Transverse colon (tissue), 4 donors: Measurements from ENCODE around the gene LGI4. TPM values are rescaled to one million over a fixed set of nuclear protein-coding genes. Genes with fewer than 3 reads are reported as not detected.
A peak's percentile ranks its signal among the peaks of the same experiment; 100 is the strongest.

ENCODE experiments used
- DNase-seq: peaks from one replicate; pipeline ENCODE4 v3.0.0-alpha.2; 2019
- H3K27ac ChIP-seq, 4 donors: fragments of 200-600 bp; sonication (generic); 2 replicates each; pipeline ENCODE4 v1.5.1; 2016 to 2018; ENCODE audit warnings: inconsistent platforms in 4 of 4
- H3K27me3 ChIP-seq: fragments of 200-600 bp; sonication (generic); 2 replicates; pipeline ENCODE4 v1.5.1; 2017; ENCODE audit warnings: inconsistent platforms
- H3K36me3 ChIP-seq, 4 donors: fragments of 200-600 bp; sonication (generic); 2 replicates each; pipeline ENCODE4 v1.5.1; 2017 to 2019; ENCODE audit warnings: inconsistent platforms in 4 of 4
- H3K4me1 ChIP-seq, 4 donors: fragments of 200-600 bp; sonication (generic); 2 replicates each; pipeline ENCODE4 v1.5.1; 2017 to 2020; ENCODE audit warnings: inconsistent platforms in 4 of 4
- H3K4me3 ChIP-seq, 4 donors: fragments of 200-600 bp; sonication (generic); 1 replicate in 1 of 4; 2 replicates in 3 of 4; pipeline versions ENCODE4 v1.5.1 to v1.6.1; 2017 to 2019; ENCODE audit warnings: inconsistent platforms in 4 of 4
- H3K9me3 ChIP-seq, 2 donors: fragments of 200-600 bp; sonication (generic); 2 replicates each; pipeline ENCODE4 v1.5.1; 2017 to 2019; ENCODE audit warnings: inconsistent platforms in 2 of 2
- CTCF ChIP-seq, 5 experiments: fragments of 200-600 bp in 3 of 5; fragments of 450-650 bp in 2 of 5; sonication (generic) in 3 of 5; IDR thresholded peaks; 1 replicate in 2 of 5; 2 replicates in 3 of 5; pipeline ENCODE4 v1.5.1; 2016 to 2017; ENCODE audit warnings: antibody characterized with exemption in 5 of 5, inconsistent platforms in 3 of 5, mild to moderate bottlenecking in 2 of 5, moderate library complexity in 1 of 5
- EP300 ChIP-seq: sonication (generic); formaldehyde crosslinking; IDR thresholded peaks from one replicate; pipeline ENCODE4 v1.6.1; 2017; ENCODE audit warnings: antibody characterized with exemption, low read depth
- POLR2A ChIP-seq: fragments of 450-650 bp; IDR thresholded peaks from one replicate; pipeline ENCODE4 v1.6.1; 2016; ENCODE audit warnings: antibody characterized with exemption, mild to moderate bottlenecking, moderate library complexity
- POLR2AphosphoS5 ChIP-seq, 3 donors: sonication (generic); formaldehyde crosslinking; IDR thresholded peaks; one replicate each; pipeline ENCODE4 v1.6.1; 2016; ENCODE audit warnings: antibody characterized with exemption in 3 of 3
- WGBS, 2 donors: methylation state at CpG; one replicate each; pipeline ENCODE4 v1.1.5; 2018; ENCODE audit warnings: low coverage in 1 of 2; 5-methylcytosine and 5-hydroxymethylcytosine counted together
- in situ Hi-C, 4 donors: fragments of 200-750 bp; cut with MboI; loops; one replicate each; pipeline versions ENCODE4 v1.15.0 to v1.15.1; 2017; ENCODE audit warnings: low sequenced_read_pairs in 3 of 4, low pct_ligation_motif_present in 1 of 4, low pct_unique_long_range_greater_than_20kb in 1 of 4
- intact Hi-C: fragments of 100-400 bp; cut with DNase I; formaldehyde crosslinking; loops from one replicate; pipeline ENCODE4 v1.15.1; 2023; ENCODE audit warnings: low total_unique reads
- total RNA-seq, 4 donors: library from RNA; depleted of rRNA; stranded (reverse); fragments of >200 nt; gene quantifications; one replicate each; pipeline ENCODE4 v1.1.0, GENCODE V29; 2016

Gene LGI4
- total RNA-seq, 4 donors from 2014 or later: 9.8 to 71.8 (median 25.9) TPM

DNA sequence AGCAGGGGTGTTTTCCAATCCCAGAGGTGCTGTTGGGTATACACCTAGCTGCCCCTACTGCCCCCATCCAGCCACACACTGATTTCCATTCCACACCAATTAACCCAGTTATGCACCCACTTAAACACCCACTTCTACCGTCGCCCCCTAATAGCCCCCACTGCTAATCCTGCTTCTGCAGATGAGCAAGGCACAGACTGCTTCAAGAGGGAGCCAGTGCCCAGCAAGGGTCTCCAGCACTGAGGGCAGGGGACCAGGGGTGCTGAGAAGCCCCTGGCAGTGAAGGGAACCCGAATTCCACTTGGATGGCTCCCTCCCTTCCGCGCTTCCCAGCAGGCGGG lies 9.4 kb upstream of the LGI4 start:
- TF ChIP-seq EP300 (no peak), CTCF (IDR thresholded peaks at IDR 0.05) (no peak), POLR2A (no peak), POLR2AphosphoS5 (IDR thresholded peaks at IDR 0.05) (no peak)
- H3K27me3 ChIP-seq: peaks cover 24% of the 10 kb centered on the region
- H3K4me1 ChIP-seq: peaks cover 9 to 37% (median 30%) of the 10 kb centered on the region in 4 donors
- H3K36me3 ChIP-seq: no peaks in the 10 kb centered on the region
- H3K4me3 ChIP-seq: no peak overlapping the region
- 46% methylated on average over 6 of the region's 6 CpGs; no CpG with 5 or more reads in 1 of the 2 donors for WGBS, 2 donors
- H3K27ac ChIP-seq: no peak overlapping the region
- no peak for DNase-seq
- intact Hi-C loops (no loop called here), in situ Hi-C loops (no loop called here)
- H3K9me3 ChIP-seq: no peaks in the 10 kb centered on the region

- Histone ChIP-seq H3K27me3 (peaks cover 24% of the 10 kb centered on the region), H3K36me3 (no peaks in the 10 kb centered on the region), H3K27ac (no peak overlapping the region), H3K4me1 (peaks cover 9 to 37% (median 30%) of the 10 kb centered on the region in 4 donors), H3K4me3 (no peak overlapping the region), H3K9me3 (no peaks in the 10 kb centered on the region)
- no peak for TF ChIP-seq EP300
- no peak for TF ChIP-seq POLR2AphosphoS5 (IDR thresholded peaks at IDR 0.05)
- no peak for TF ChIP-seq POLR2A
- TF ChIP-seq CTCF (IDR thresholded peaks at IDR 0.05): no peak
- WGBS, 2 donors: 54 to 55% methylated on average over 3 of the region's 3 CpGs
- in situ Hi-C loops (no loop called here), intact Hi-C loops (no loop called here)
- DNase-seq: no peak
Measured at GRCh38 chr19:35143818-35144217, 9.0 kb upstream of the LGI4 start.

GRCh38 chr19:35143231-35143715 lies 8.4 kb upstream of the LGI4 start, which contains the start of gene FXYD7:
TSS of gene FXYD7 (plus strand) at chr19:35143255. CDS start at chr19:35143334, 79 bp downstream.
- DNase-seq: no peak
- no peaks in the 10 kb centered on the region for H3K36me3 ChIP-seq
- intact Hi-C loops (no loop called here), in situ Hi-C loops (no loop called here)
- H3K9me3 ChIP-seq: no peaks in the 10 kb centered on the region
- WGBS, 2 donors: 15% methylated on average over 31 of the region's 31 CpGs; no CpG with 5 or more reads in 1 of the 2 donors
- H3K4me1 ChIP-seq: peaks cover 9 to 43% (median 32%) of the 10 kb centered on the region in 4 donors
- no peak for TF ChIP-seq EP300
- TF ChIP-seq POLR2A: no peak
- TF ChIP-seq CTCF (IDR thresholded peaks at IDR 0.05): no peak
- TF ChIP-seq POLR2AphosphoS5 (IDR thresholded peaks at IDR 0.05): no peak
- H3K27me3 ChIP-seq: peaks cover 24% of the 10 kb centered on the region
- peak within 1 kb of the TSS in 1 of 4 donors; percentile 43 for H3K4me3 ChIP-seq
- H3K27ac ChIP-seq: no peak within 1 kb of the TSS

- 3% methylated on average over 23 of the region's 46 CpGs; no CpG with 5 or more reads in 1 of the 2 donors for WGBS, 2 donors
- TF ChIP-seq CTCF (IDR thresholded peaks at IDR 0.05) (peak in 3 of 5 experiments; percentile 71 to 81 (median 80)), POLR2A (no peak), POLR2AphosphoS5 (IDR thresholded peaks at IDR 0.05) (no peak)
- Histone ChIP-seq H3K36me3 (no peaks in the 10 kb centered on the region), H3K4me3 (peak overlapping the region in 1 of 4 donors; percentile 43), H3K9me3 (no peaks in the 10 kb centered on the region), H3K4me1 (peaks cover 9 to 47% (median 32%) of the 10 kb centered on the region in 4 donors), H3K27ac (no peak overlapping the region), H3K27me3 (peaks cover 24% of the 10 kb centered on the region)
- DNase-seq: peak; percentile 67
- intact Hi-C loops: no loop called here
- in situ Hi-C loops: no loop called here
Measured at GRCh38 chr19:35142606-35143230, 7.9 kb upstream of the LGI4 start.
